KOPT-K1 (cell line): ENCODE results near the gene EBP.

Experiments used
- H3K27ac ChIP-seq: fragments of 200-600 bp; sonication (generic); 2 replicates; pipeline ENCODE4 v1.5.1; 2016; ENCODE audit warnings: antibody characterized with exemption, mild to moderate bottlenecking, low read depth, low read length; ENCODE audit not compliant: poor library complexity, severe bottlenecking
- H3K36me3 ChIP-seq: fragments of 200-600 bp; sonication (generic); 2 replicates; pipeline ENCODE4 v1.5.1; 2017; ENCODE audit warnings: antibody characterized with exemption, mild to moderate bottlenecking, low read length, moderate library complexity; ENCODE audit not compliant: insufficient read depth
- H3K9me3 ChIP-seq: fragments of 200-600 bp; sonication (generic); 2 replicates; pipeline ENCODE4 v1.5.1; 2017; ENCODE audit warnings: antibody characterized with exemption, low read length, mild to moderate bottlenecking; ENCODE audit not compliant: insufficient read depth, poor library complexity, severe bottlenecking

EBP gene

GRCh38 chrX:48521353-48522243 lies at the start of gene EBP:
TSS of gene EBP (plus strand) at chrX:48521808. CDS start at chrX:48523772, 1,964 bp downstream.
- Histone ChIP-seq H3K36me3 (peaks cover 27% of the 10 kb centered on the region), H3K9me3 (no peaks in the 10 kb centered on the region), H3K27ac (peak within 1 kb of the TSS; percentile 90)

GRCh38 chrX:48472225-48472624 lies 49.4 kb upstream of the EBP start:
- H3K36me3 ChIP-seq: no peaks in the 10 kb centered on the region
- H3K27ac ChIP-seq: no peak overlapping the region
- no peaks in the 10 kb centered on the region for H3K9me3 ChIP-seq

- Histone ChIP-seq H3K9me3 (no peaks in the 10 kb centered on the region), H3K36me3 (no peaks in the 10 kb centered on the region; the same call in 1 of the 2 replicates), H3K27ac (no peak overlapping the region)
Observed at GRCh38 chrX:48472851-48473703, 48.5 kb upstream of the EBP start.

- H3K9me3 ChIP-seq: no peaks in the 10 kb centered on the region
- H3K27ac ChIP-seq: no peak overlapping the region
- H3K36me3 ChIP-seq: peaks cover 4% of the 10 kb centered on the region; the same call in 1 of the 2 replicates
Observed at GRCh38 chrX:48473704-48473990, 48.0 kb upstream of the EBP start.

- H3K36me3 ChIP-seq: peaks cover 9% of the 10 kb centered on the region; the same call in 1 of the 2 replicates
- no peaks in the 10 kb centered on the region for H3K9me3 ChIP-seq
- no peak overlapping the region for H3K27ac ChIP-seq
Observed at GRCh38 chrX:48474127-48474526, 47.5 kb upstream of the EBP start.

GRCh38 chrX:48474581-48474980 lies 47.0 kb upstream of the EBP start:
- peak overlapping the region; percentile 77 for H3K27ac ChIP-seq
- H3K9me3 ChIP-seq: no peaks in the 10 kb centered on the region
- peaks cover 10% of the 10 kb centered on the region; the same call in 1 of the 2 replicates for H3K36me3 ChIP-seq

GRCh38 chrX:48475296-48475695 lies 46.3 kb upstream of the EBP start:
- Histone ChIP-seq H3K9me3 (no peaks in the 10 kb centered on the region), H3K36me3 (peaks cover 16% of the 10 kb centered on the region; the same call in 1 of the 2 replicates), H3K27ac (peak overlapping the region; percentile 77)

- Histone ChIP-seq H3K9me3 (no peaks in the 10 kb centered on the region), H3K27ac (peak within 1 kb of the TSS; percentile 77), H3K36me3 (peaks cover 22% of the 10 kb centered on the region; the same call in 1 of the 2 replicates)
Observed at GRCh38 chrX:48475774-48476577, 45.6 kb upstream of the EBP start, which contains the start of gene FTSJ1. TSS of gene FTSJ1 (plus strand) at chrX:48476199. CDS start at chrX:48478048, 1,849 bp downstream.

GRCh38 chrX:48476919-48477318 lies 44.7 kb upstream of the EBP start:
- Histone ChIP-seq H3K36me3 (peaks cover 32% of the 10 kb centered on the region; the same call in 1 of the 2 replicates), H3K9me3 (no peaks in the 10 kb centered on the region), H3K27ac (peak overlapping the region; percentile 77)

GRCh38 chrX:48477960-48478755 lies 43.5 kb upstream of the EBP start:
- H3K27ac ChIP-seq: no peak overlapping the region
- H3K9me3 ChIP-seq: no peaks in the 10 kb centered on the region
- H3K36me3 ChIP-seq: peaks cover 44% of the 10 kb centered on the region

GRCh38 chrX:48478806-48479205 lies 42.8 kb upstream of the EBP start:
- Histone ChIP-seq H3K36me3 (peaks cover 49% of the 10 kb centered on the region), H3K9me3 (no peaks in the 10 kb centered on the region), H3K27ac (no peak overlapping the region)

- no peaks in the 10 kb centered on the region for H3K9me3 ChIP-seq
- H3K36me3 ChIP-seq: peaks cover 62% of the 10 kb centered on the region
- H3K27ac ChIP-seq: no peak overlapping the region
Observed at GRCh38 chrX:48480142-48480541, 41.5 kb upstream of the EBP start.

- no peaks in the 10 kb centered on the region for H3K9me3 ChIP-seq
- peaks cover 67% of the 10 kb centered on the region for H3K36me3 ChIP-seq
- no peak overlapping the region for H3K27ac ChIP-seq
Observed at GRCh38 chrX:48480583-48480982, 41.0 kb upstream of the EBP start.

- H3K36me3 ChIP-seq: peaks cover 78% of the 10 kb centered on the region
- H3K27ac ChIP-seq: no peak overlapping the region
- no peaks in the 10 kb centered on the region for H3K9me3 ChIP-seq
Observed at GRCh38 chrX:48482526-48482925, 39.1 kb upstream of the EBP start.
